K562 (cell line): ENCODE measurements around the gene GABARAP. TPM values are rescaled to one million over a fixed set of nuclear protein-coding genes. Genes with fewer than 3 reads are reported as not detected.

ENCODE experiments used
- ATAC-seq: fragments of 200-7000 bp; cut with Tn5 transposase; 3 replicates; pipeline ENCODE4 v1.9.1; 2020; ENCODE audit warnings: moderate library complexity
- BruUV-seq: library from RNA; stranded (reverse); fragments of 400-500 nt; replicated peaks from 2 replicates; lab custom pipeline; 2021; lab: Mats Ljungman, UMichigan
- CTCF ChIA-PET: fragments of 300-600 bp; formaldehyde crosslinking; extraction: SDS; loops from one replicate; lab custom pipeline; 2021; ENCODE audit warnings: low intra/inter-chr PET ratio; lab: Yijun Ruan, JAX
- POLR2A ChIA-PET: fragments of 300-600, 350-650 bp; sonication (Branson Sonifier 250); formaldehyde crosslinking; extraction: SDS; loops from one replicate; lab custom pipeline; 2021; ENCODE audit warnings: antibody characterized with exemption, inconsistent platforms; lab: Yijun Ruan, JAX
- DNase-seq, 4 experiments: peaks; one replicate each; pipeline versions ENCODE4 v3.0.0 to v3.0.0-alpha.2; 2011 to 2018; ENCODE audit warnings: low spot score in 3 of 4, mixed read lengths in 3 of 4; ENCODE audit errors: extremely low read depth in 1 of 4
- FAIRE-seq: peaks from 2 replicates; lab custom pipeline; 2011; peaks lifted over from hg19 to GRCh38; lab: Jason Lieb, UNC
- H2AFZ ChIP-seq: 2 replicates; pipeline ENCODE4 v1.6.0; 2011; ENCODE audit warnings: low read depth, low read length, control low read depth, inconsistent platforms
- H3K27ac ChIP-seq: fragments of 200-600 bp; 3 replicates; pipeline ENCODE4 v1.8.0; 2011; ENCODE audit warnings: low read depth, mild to moderate bottlenecking, control low read depth, inconsistent platforms, low read length, moderate library complexity, mixed read lengths; ENCODE audit errors: extremely low read depth
- H3K27me3 ChIP-seq, 2 experiments: fragments of 300-600 bp in 1 of 2; 2 replicates in 1 of 2; 3 replicates in 1 of 2; pipeline versions ENCODE4 v1.6.0 to v1.8.0; 2011; ENCODE audit warnings: inconsistent platforms in 2 of 2, low read length in 2 of 2, mild to moderate bottlenecking in 1 of 2, mixed read lengths in 1 of 2, moderate library complexity in 1 of 2; ENCODE audit not compliant: control insufficient read depth in 2 of 2, insufficient read depth in 2 of 2
- H3K36me3 ChIP-seq: fragments of 300-600 bp; 3 replicates; pipeline ENCODE4 v1.8.0; 2011; ENCODE audit warnings: mild to moderate bottlenecking, low read length, inconsistent platforms; ENCODE audit not compliant: control insufficient read depth, insufficient read depth
- H3K4me1 ChIP-seq, 2 experiments: fragments of 200-600 bp in 1 of 2; replicated peaks in 1 of 2; 2 replicates in 1 of 2; 3 replicates in 1 of 2; pipeline versions ENCODE4 v1.5.1 to v1.8.0; 2011; ENCODE audit warnings: inconsistent platforms in 2 of 2, low read length in 2 of 2, mild to moderate bottlenecking in 1 of 2, mixed read lengths in 1 of 2, moderate library complexity in 1 of 2; ENCODE audit not compliant: control insufficient read depth in 2 of 2, insufficient read depth in 2 of 2
- H3K4me2 ChIP-seq: 2 replicates; pipeline ENCODE4 v1.6.1; 2011; ENCODE audit warnings: low read length, control low read depth, inconsistent platforms, mixed read lengths; ENCODE audit not compliant: insufficient read depth
- H3K4me3 ChIP-seq: fragments of 200-600 bp; sonication (generic), shearing (Covaris generic); 2 replicates; pipeline ENCODE4 v1.5.1; 2016; ENCODE audit warnings: control low read depth, inconsistent platforms
- H3K79me2 ChIP-seq: fragments of 200-600 bp; 3 replicates; pipeline ENCODE4 v1.8.0; 2011; ENCODE audit warnings: low read length, inconsistent platforms; ENCODE audit not compliant: control insufficient read depth, insufficient read depth
- H3K9ac ChIP-seq, 2 experiments: 2 replicates each; pipeline versions ENCODE4 v1.6.0 to v1.6.1; 2011; ENCODE audit warnings: low read depth in 2 of 2, low read length in 2 of 2, control low read depth in 1 of 2, inconsistent platforms in 1 of 2, mild to moderate bottlenecking in 1 of 2, mixed read lengths in 1 of 2; ENCODE audit not compliant: insufficient read depth in 1 of 2
- H3K9me1 ChIP-seq: one replicate; pipeline ENCODE4 v1.6.0; 2011; ENCODE audit warnings: inconsistent platforms, mild to moderate bottlenecking, low read length, moderate library complexity; ENCODE audit not compliant: control insufficient read depth, insufficient read depth
- H3K9me3 ChIP-seq: replicated peaks from 2 replicates; pipeline ENCODE4 v1.5.1; 2011; ENCODE audit warnings: low read depth, low read length, inconsistent platforms; ENCODE audit not compliant: control insufficient read depth, insufficient read depth
- H4K20me1 ChIP-seq: replicated peaks from 2 replicates; pipeline ENCODE4 v1.6.1; 2011; ENCODE audit warnings: low read length, inconsistent platforms, mixed read lengths; ENCODE audit not compliant: control insufficient read depth, insufficient read depth
- CTBP1 ChIP-seq: fragments of 450-650 bp; IDR thresholded peaks from 2 replicates; pipeline ENCODE4 v1.6.1; 2016; ENCODE audit warnings: borderline replicate concordance
- EZH2 ChIP-seq: IDR thresholded peaks from 2 replicates; pipeline ENCODE4 v1.6.1; 2012; ENCODE audit warnings: low read depth, mild to moderate bottlenecking, inconsistent platforms, low read length, borderline replicate concordance
- FIP1L1 ChIP-seq: fragments of 200-400 bp; formaldehyde crosslinking; IDR thresholded peaks from 2 replicates; pipeline ENCODE4 v1.6.1; 2018; ENCODE audit warnings: mild to moderate bottlenecking, low read depth, low read length; ENCODE audit not compliant: poor library complexity, severe bottlenecking
- FOXP4 ChIP-seq: sonication (generic); formaldehyde crosslinking; IDR thresholded peaks from 2 replicates; pipeline ENCODE4 v1.8.0; 2022; ENCODE audit warnings: mild to moderate bottlenecking, missing genetic modification reagents, borderline replicate concordance
- JUNB ChIP-seq: fragments of 450-650 bp; formaldehyde crosslinking; conservative IDR thresholded peaks from 2 replicates; pipeline ENCODE4 v1.4.0; 2020; ENCODE audit warnings: mild to moderate bottlenecking
- L3MBTL2 ChIP-seq: fragments of 450-650 bp; IDR thresholded peaks from 2 replicates; pipeline ENCODE4 v1.6.1; 2016; ENCODE audit warnings: mild to moderate bottlenecking, moderate library complexity
- NRF1 ChIP-seq, 2 experiments: fragments of 450-650 bp; IDR thresholded peaks in 1 of 2; conservative IDR thresholded peaks in 1 of 2; 2 replicates each; pipeline ENCODE4 v1.6.1; 2014; ENCODE audit warnings: mild to moderate bottlenecking in 2 of 2
- PHF21A ChIP-seq: fragments of 450-650 bp; IDR thresholded peaks from 2 replicates; pipeline ENCODE4 v1.6.1; 2017; ENCODE audit warnings: low read depth, borderline replicate concordance
- SREBF1 ChIP-seq: fragments of 150-350 bp; IDR thresholded peaks from 2 replicates; pipeline ENCODE4 v1.6.1; 2014; ENCODE audit warnings: antibody characterized with exemption, low read depth, low read length, borderline replicate concordance
- TEAD1 ChIP-seq, 2 experiments: fragments of 450-650 bp in 1 of 2; sonication (generic) in 1 of 2; formaldehyde crosslinking; IDR thresholded peaks; 2 replicates each; pipeline versions ENCODE4 v1.4.0 to v1.8.0; 2020 to 2022; ENCODE audit warnings: mild to moderate bottlenecking in 2 of 2, missing genetic modification reagents in 1 of 2
- WGBS: fragments of 100-300 bp; shearing (Covaris generic); methylation state at CpG from one replicate; pipeline ENCODE4 v1.1.6; 2016; ENCODE audit warnings: low coverage, mixed read lengths; ENCODE audit not compliant: insufficient coverage; ENCODE audit errors: missing lambda C conversion rate; 5-methylcytosine and 5-hydroxymethylcytosine counted together
- in situ Hi-C: fragments of 300-500 bp; cut with MboI; formaldehyde crosslinking; loops from 4 replicates; pipeline ENCODE4 v1.15.0; 2018; ENCODE audit warnings: inconsistent platforms, mixed read lengths
- intact Hi-C: fragments of 100-400 bp; cut with micrococcal nuclease; formaldehyde crosslinking; loops from 2 replicates; pipeline ENCODE4 v1.14.2; 2022
- polyA plus RNA-seq, 8 experiments: library from polyadenylated mRNA; depleted of rRNA in 4 of 8; stranded (reverse) in 5 of 8; unstranded in 3 of 8; fragments of >200 nt; fragmentation: Nextera tagmentation in 2 of 8; fragmentation: Illumina TruSeq in 1 of 8; extraction: Ambion mirVana in 2 of 8; extraction: Trizol in 1 of 8; gene quantifications; 2 replicates each; pipeline versions ENCODE4 v1.2.1 to v1.2.3, GENCODE V29; 2011 to 2014; ENCODE audit warnings: inconsistent platforms in 1 of 8, missing spikeins in 1 of 8
- total RNA-seq, 7 experiments: library from RNA; depleted of rRNA in 6 of 7; stranded (reverse); fragments of >200 nt in 6 of 7; fragmentation: Illumina TruSeq in 2 of 7; extraction: Trizol in 2 of 7; gene quantifications; 2 replicates each; pipeline versions ENCODE4 v1.2.1 to v1.2.3, GENCODE V29; 2011 to 2021; ENCODE audit warnings: low replicate concordance in 1 of 7
- TF ChIP-seq, protein P1 (sequence below): IDR thresholded peaks from 3 replicates; pipeline ENCODE4 v1.6.1; 2011; ENCODE audit warnings: borderline replicate concordance, mild to moderate bottlenecking; ENCODE audit not compliant: insufficient read length, insufficient read depth
- TF ChIP-seq, protein P2 (sequence below): fragments of 250-450 bp; sonication (Bioruptor Pico); IDR thresholded peaks from 2 replicates; pipeline ENCODE4 v1.5.1; 2021; ENCODE audit warnings: mild to moderate bottlenecking
- TF ChIP-seq, protein P3 (sequence below), 2 experiments: fragments of 450-650 bp in 1 of 2; sonication (generic) in 1 of 2; formaldehyde crosslinking in 1 of 2; IDR thresholded peaks in 1 of 2; conservative IDR thresholded peaks in 1 of 2; 2 replicates each; pipeline versions ENCODE4 v1.6.1 to v1.8.1; 2016 to 2023; ENCODE audit warnings: mild to moderate bottlenecking in 2 of 2, moderate library complexity in 2 of 2, inconsistent platforms in 1 of 2, missing genetic modification reagents in 1 of 2

The GABARAP gene
- total and polyA plus RNA-seq, 9 of the 15 experiments (the other 6 are each of a cell fraction or from before 2014, with no cell fraction given) = 47.5 to 373 (median 152) TPM

DNA sequence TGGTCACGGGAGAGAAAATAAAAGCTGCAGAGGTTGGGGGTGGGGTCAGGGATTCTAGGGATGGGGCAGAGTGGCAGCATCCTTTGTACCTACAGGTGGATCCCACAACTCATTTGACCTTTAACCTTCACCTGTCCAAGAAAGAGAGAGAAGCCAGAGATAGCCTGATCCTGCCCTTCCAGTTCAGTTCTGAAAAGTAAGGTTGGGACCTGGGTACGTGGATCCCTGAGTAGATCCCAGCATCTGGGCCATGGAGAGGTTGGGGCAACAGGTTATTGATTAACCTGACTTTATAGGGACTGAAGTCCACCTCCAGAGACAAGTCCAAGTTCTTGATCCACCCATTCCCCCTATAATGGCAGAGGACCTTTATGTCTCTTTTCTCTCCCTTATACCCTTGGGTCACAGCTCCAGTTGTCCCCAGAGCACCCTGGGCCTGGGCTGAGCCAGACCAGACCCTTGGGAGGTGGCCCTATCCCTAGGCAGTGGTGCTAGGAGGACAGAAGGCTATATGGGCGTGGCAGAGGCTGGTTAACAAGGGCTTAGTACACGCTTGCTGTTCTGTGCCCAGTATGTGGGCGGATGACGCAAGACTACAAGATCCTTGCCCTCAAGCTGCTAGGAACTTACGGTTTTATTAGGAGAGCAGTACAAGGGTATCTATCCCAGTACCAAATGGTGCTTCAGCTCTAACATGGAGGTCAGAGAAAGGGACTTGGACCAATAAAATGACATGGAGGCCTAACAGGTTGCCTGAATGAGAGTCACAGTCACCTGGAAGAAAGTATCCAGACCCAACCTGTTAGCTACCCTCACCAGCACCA lies 16.7 kb upstream of the GABARAP start:
- no peaks in the 10 kb centered on the region for H3K27me3 ChIP-seq
- H3K36me3 ChIP-seq = peaks cover 58% of the 10 kb centered on the region; the same call in 2 of the 3 replicates
- no peaks in the 10 kb centered on the region for H4K20me1 ChIP-seq
- no peak overlapping the region for H3K4me2 ChIP-seq
- H3K4me1 ChIP-seq = peaks cover 3 to 33% of the 10 kb centered on the region in 2 experiments; a peak in 4 of 5 replicates
- CTCF ChIA-PET = no interaction called here
- H3K9ac ChIP-seq = no peak overlapping the region
- DNase-seq = no peak
- peaks cover 3% of the 10 kb centered on the region; the same call in 1 of the 3 replicates for H3K79me2 ChIP-seq
- no peaks in the 10 kb centered on the region for H3K9me3 ChIP-seq
- no peak for FAIRE-seq
- no peak for ATAC-seq
- 94% methylated on average over 5 of the region's 7 CpGs for WGBS
- H3K4me3 ChIP-seq = no peak overlapping the region
- BruUV-seq = no TSS peak
- H3K27ac ChIP-seq = no peak overlapping the region
- in situ Hi-C loops (no loop called here), intact Hi-C loops (no loop called here)
- POLR2A ChIA-PET = interaction anchor here (1.3 to 1.6 kb wide), 2 partner anchors 8 to 17 kb away, joined by 4 to 10 read pairs; partner anchors contain the start of genes CTDNEP1 and GABARAP
- H3K9me1 ChIP-seq = no peaks in the 10 kb centered on the region
- H2AFZ ChIP-seq = no peak overlapping the region
- no peak for TF ChIP-seq NRF1 (conservative IDR thresholded peaks at IDR 0.05 in 1 of 2, IDR thresholded peaks at IDR 0.05 in 1 of 2)
- TF ChIP-seq L3MBTL2 = no peak
- no peak for TF ChIP-seq FOXP4 (CRISPR knock-in tag)
- no peak for TF ChIP-seq SREBF1
- TF ChIP-seq PHF21A = no peak
- TF ChIP-seq, protein P1, sequence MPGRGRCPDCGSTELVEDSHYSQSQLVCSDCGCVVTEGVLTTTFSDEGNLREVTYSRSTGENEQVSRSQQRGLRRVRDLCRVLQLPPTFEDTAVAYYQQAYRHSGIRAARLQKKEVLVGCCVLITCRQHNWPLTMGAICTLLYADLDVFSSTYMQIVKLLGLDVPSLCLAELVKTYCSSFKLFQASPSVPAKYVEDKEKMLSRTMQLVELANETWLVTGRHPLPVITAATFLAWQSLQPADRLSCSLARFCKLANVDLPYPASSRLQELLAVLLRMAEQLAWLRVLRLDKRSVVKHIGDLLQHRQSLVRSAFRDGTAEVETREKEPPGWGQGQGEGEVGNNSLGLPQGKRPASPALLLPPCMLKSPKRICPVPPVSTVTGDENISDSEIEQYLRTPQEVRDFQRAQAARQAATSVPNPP = no peak
- TF ChIP-seq CTBP1 = no peak
- TF ChIP-seq FIP1L1 = no peak
- no peak for TF ChIP-seq TEAD1 (CRISPR knock-in tag; IDR thresholded peaks at IDR 0.05)
- TF ChIP-seq, protein P2, sequence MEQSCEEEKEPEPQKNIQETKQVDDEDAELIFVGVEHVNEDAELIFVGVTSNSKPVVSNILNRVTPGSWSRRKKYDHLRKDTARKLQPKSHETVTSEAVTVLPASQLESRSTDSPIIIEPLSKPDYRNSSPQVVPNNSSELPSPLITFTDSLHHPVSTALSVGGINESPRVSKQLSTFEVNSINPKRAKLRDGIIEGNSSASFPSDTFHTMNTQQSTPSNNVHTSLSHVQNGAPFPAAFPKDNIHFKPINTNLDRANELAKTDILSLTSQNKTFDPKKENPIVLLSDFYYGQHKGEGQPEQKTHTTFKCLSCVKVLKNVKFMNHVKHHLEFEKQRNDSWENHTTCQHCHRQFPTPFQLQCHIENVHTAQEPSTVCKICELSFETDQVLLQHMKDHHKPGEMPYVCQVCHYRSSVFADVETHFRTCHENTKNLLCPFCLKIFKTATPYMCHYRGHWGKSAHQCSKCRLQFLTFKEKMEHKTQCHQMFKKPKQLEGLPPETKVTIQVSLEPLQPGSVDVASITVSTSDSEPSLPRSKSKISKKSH = no peak
- TF ChIP-seq JUNB (CRISPR knock-in tag) = no peak
- TF ChIP-seq EZH2 = no peak
- TF ChIP-seq, protein P3, sequence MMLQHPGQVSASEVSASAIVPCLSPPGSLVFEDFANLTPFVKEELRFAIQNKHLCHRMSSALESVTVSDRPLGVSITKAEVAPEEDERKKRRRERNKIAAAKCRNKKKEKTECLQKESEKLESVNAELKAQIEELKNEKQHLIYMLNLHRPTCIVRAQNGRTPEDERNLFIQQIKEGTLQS (IDR thresholded peaks at IDR 0.05) = no peak; the same call in 1 of the 2 replicates
- TF ChIP-seq, protein P3 (CRISPR knock-in tag; conservative IDR thresholded peaks at IDR 0.05) = no peak
